Ectodermal cell (in vitro differentiated cells): Measurements from ENCODE around the gene ZC3H8.

ENCODE experiments used
- H3K27ac ChIP-seq: 2 replicates; pipeline ENCODE4 v1.7.0; 2013; ENCODE audit warnings: mild to moderate bottlenecking, low read depth, low read length; ENCODE audit not compliant: insufficient read depth, poor library complexity, severe bottlenecking
- H3K27me3 ChIP-seq: 2 replicates; pipeline ENCODE4 v1.7.0; 2013; ENCODE audit warnings: mild to moderate bottlenecking, low read length; ENCODE audit not compliant: insufficient read depth, control insufficient read depth, poor library complexity, severe bottlenecking
- H3K36me3 ChIP-seq: one replicate; pipeline ENCODE4 v1.7.0; 2013; ENCODE audit warnings: low read length; ENCODE audit not compliant: control insufficient read depth, insufficient read depth
- H3K4me1 ChIP-seq: one replicate; pipeline ENCODE4 v1.7.0; 2013; ENCODE audit warnings: low read length; ENCODE audit not compliant: control insufficient read depth, insufficient read depth
- H3K4me3 ChIP-seq: 2 replicates; pipeline ENCODE4 v1.7.0; 2013; ENCODE audit warnings: low read depth, low read length, control low read depth; ENCODE audit not compliant: insufficient read depth
- H3K9me3 ChIP-seq: 2 replicates; pipeline ENCODE4 v1.7.0; 2013; ENCODE audit warnings: mild to moderate bottlenecking, low read length, moderate library complexity; ENCODE audit not compliant: control insufficient read depth
- WGBS, 2 experiments: methylation state at CpG; one replicate each; pipeline ENCODE4 v1.1.7; 2013; ENCODE audit warnings: missing lambda C conversion rate in 2 of 2; 5-methylcytosine and 5-hydroxymethylcytosine counted together

The ZC3H8 gene

DNA sequence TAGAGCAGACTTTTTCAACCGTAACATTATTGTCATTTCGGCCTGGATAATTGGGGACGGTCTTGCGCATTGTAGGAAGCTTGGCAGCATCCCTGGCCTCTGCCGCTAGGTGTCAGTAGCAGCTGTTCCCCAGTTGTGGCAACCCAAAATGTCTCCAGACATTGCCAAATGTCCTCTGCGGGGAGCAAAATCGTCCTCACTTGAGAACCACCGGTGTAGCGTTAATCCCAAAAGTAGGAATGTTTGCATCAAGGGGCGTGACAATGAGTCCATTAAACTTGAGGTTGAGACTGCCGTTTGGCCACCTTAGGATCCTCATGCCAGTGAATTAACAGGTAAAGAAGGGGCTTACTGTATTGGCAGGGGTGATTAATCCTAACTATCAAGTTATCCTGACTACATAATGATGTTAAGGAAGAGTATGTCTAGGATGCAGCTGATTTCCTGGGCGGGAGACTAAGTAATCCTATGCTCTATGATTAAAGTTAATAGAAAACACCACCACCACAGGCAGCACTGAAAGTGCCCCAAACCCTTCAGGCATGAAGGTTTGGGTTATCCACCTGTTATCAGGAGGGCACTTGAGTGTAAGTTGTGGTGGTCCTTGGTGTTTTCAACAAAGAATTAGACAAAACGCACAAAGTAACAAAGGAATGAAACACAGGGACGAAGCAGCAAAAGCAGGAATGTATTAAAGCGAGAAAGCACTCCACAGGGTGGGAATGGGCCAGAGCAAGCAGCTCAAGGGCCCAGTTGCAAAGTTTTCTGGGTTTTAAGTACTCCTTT is 4.9 kb upstream of the ZC3H8 start:
- WGBS, 2 experiments, result 34% methylated on average over 14 to 15 of the region's 15 CpGs
- H3K4me1 ChIP-seq, result no peaks in the 10 kb centered on the region
- H3K9me3 ChIP-seq, result no peaks in the 10 kb centered on the region
- no peaks in the 10 kb centered on the region for H3K27me3 ChIP-seq
- H3K4me3 ChIP-seq, result no peak overlapping the region
- no peaks in the 10 kb centered on the region for H3K36me3 ChIP-seq
- no peak overlapping the region for H3K27ac ChIP-seq

DNA sequence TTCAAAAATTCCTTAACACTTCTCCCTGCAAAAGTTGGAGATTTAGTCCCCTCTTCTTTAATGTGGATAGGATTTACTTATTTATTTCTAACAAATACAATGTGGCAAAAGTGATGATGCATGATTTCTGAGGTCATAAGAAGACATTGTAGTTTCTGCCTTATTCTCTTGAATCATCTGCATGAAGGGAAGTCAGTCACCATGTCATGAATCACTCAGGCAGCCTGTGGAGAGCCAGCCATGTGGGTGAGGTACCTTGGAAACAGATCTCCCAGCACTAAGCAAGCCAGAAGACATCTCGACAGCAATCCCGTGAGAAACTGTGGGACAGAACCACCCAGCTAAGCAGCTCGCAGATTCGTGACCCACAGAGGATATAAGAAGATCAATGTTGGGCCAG is 2.7 kb upstream of the ZC3H8 start:
- Histone ChIP-seq H3K4me3 (no peak overlapping the region), H3K36me3 (no peaks in the 10 kb centered on the region), H3K9me3 (no peaks in the 10 kb centered on the region), H3K27ac (no peak overlapping the region), H3K27me3 (no peaks in the 10 kb centered on the region), H3K4me1 (peaks cover 5% of the 10 kb centered on the region)
- 81 to 82% methylated on average over 4 of the region's 4 CpGs for WGBS, 2 experiments

DNA sequence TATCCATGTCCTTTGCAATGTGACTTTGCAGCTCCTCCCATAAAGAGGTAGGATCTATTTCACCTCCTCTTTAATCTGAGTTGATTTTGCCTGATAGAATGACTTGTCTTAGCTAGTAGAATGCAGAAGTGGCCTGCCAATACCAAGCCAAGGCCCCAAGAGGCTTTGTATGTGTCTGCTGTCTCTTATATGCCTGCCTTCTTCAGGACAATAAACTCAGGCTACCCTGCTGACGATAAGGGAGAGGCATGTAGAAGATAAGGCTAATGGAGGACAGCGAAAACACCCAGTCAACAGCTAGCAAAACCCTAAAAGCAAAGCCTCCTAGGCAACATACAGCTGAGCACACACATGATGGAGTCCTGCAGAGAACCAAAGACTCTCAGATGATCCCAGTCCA is 1.8 kb upstream of the ZC3H8 start:
- Histone ChIP-seq H3K27me3 (no peaks in the 10 kb centered on the region), H3K4me3 (no peak overlapping the region), H3K36me3 (no peaks in the 10 kb centered on the region), H3K9me3 (no peaks in the 10 kb centered on the region), H3K4me1 (peaks cover 5% of the 10 kb centered on the region), H3K27ac (no peak overlapping the region)
- WGBS, 2 experiments, result 72 to 92% methylated on average over 2 of the region's 2 CpGs

DNA sequence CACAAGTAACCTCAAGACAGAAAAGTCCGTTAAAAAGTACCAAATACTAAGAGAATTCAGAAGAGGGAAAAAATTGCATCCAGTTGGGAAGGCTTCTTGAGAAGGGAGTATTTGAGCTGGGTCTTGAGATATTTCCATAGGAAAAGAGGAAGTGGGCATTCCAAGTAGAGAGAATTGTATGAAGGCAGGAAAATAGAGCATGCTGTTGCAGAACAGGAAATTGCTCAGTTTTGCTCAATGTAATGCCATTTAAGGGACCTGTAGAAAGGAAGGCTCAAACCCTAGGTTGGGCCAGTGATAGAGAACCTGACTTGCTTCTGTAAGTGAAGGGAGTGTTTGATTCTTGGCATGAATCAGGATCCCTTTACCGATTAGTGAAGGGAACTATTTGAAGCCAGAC is 1.0 kb upstream of the ZC3H8 start:
- Histone ChIP-seq H3K36me3 (no peaks in the 10 kb centered on the region), H3K27ac (no peak overlapping the region), H3K4me1 (peaks cover 5% of the 10 kb centered on the region), H3K4me3 (no peak overlapping the region), H3K27me3 (no peaks in the 10 kb centered on the region), H3K9me3 (no peaks in the 10 kb centered on the region)
- WGBS, 2 experiments, result 93 to 96% methylated on average over 2 of the region's 2 CpGs

DNA sequence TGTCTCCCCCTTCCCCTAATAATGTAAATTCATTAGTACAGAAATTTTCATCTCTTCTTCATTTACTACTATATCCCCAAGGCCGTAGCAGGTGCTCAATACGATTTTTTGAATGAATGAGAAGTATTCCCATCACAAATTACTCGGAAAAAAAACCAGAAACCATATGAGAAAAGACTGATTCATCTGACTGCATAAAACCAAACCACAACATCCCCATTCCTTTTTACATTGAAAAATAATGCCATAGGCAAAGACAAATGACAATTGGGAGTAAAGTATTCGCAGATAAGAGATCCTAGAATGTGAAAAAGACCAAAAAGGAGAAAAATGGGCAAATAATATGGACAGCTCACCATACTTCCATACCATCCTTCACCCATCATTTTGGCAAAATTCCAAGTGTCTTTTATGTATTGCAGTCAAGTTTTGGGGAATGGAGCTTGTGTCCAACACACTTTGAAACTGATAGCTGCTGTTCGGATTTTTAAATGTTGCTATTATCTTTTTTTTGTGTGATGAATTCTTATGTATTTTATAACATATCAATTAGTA is 1.5 kb downstream of the ZC3H8 start:
- Histone ChIP-seq H3K27me3 (no peaks in the 10 kb centered on the region), H3K4me1 (peaks cover 5% of the 10 kb centered on the region), H3K9me3 (no peaks in the 10 kb centered on the region), H3K4me3 (no peak overlapping the region), H3K27ac (no peak overlapping the region), H3K36me3 (no peaks in the 10 kb centered on the region)
- 94 to 100% methylated on average over 1 to 4 of the region's 5 CpGs for WGBS, 2 experiments

DNA sequence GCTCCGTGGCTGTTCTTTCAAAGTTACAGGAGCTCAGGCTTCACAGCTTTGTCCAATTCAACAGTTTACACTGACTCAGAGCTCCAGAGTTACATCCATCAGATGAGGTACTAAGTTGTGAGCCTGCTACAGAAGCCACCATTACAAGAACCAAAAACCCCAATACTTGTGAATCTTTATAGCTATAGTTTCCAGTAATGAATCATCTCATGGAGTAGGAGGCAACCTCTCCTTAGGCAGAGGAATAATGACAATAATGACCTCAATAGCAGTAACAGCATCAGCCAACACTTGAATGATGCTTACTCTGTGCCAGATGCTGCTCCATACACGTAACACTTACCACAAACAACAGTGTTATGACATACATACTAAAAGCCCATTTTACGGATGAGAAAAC is 3.6 kb downstream of the ZC3H8 start:
- H3K36me3 ChIP-seq, result peaks cover 7% of the 10 kb centered on the region
- peaks cover 5% of the 10 kb centered on the region for H3K4me1 ChIP-seq
- H3K4me3 ChIP-seq, result no peak overlapping the region
- H3K27me3 ChIP-seq, result no peaks in the 10 kb centered on the region
- H3K27ac ChIP-seq, result no peak overlapping the region
- WGBS, 2 experiments, result 89 to 93% methylated on average over 3 of the region's 3 CpGs
- no peaks in the 10 kb centered on the region for H3K9me3 ChIP-seq

DNA sequence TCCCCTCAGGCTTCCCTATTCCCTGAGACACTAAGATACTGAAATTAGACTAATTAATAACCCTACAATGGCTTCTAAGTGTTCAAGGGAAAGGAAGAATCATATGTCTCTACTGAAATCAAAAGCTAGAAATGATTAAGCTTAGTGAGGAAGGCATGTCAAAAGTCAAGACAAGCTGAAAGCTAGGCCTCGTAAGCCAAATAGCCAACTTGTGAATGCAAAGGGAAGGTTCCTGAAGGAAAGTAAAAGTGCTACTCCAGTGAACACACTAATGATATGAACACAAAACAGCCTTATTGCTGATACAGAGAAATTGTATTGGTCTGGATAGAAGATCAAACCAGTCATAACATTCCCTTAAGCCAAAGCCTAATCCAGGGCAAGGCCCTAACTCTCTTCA is 10.0 kb downstream of the ZC3H8 start:
- no peak overlapping the region for H3K4me3 ChIP-seq
- no peaks in the 10 kb centered on the region for H3K9me3 ChIP-seq
- no peaks in the 10 kb centered on the region for H3K4me1 ChIP-seq
- H3K36me3 ChIP-seq, result peaks cover 14% of the 10 kb centered on the region
- no peak overlapping the region for H3K27ac ChIP-seq
- 85 to 100% methylated on average over 1 of the region's 1 CpG for WGBS, 2 experiments
- no peaks in the 10 kb centered on the region for H3K27me3 ChIP-seq

DNA sequence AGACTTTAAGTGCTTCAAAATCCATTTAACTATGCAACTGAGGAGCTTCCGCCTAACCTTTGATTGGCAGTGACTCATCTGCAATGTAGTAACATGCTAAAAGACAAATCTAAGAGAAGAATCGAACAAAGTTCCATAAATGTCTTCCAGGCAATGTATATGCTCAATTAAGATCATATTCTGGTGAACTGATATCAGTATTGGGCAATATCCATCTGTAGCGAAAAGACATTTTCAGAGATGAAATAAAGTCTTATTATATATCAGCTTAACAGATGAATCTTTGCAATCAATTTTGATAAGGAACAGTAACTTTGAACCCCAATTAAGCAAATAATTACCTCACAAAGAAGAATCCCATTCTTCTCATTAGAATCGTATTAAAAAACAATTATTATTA is 11.6 kb downstream of the ZC3H8 start:
- 97 to 98% methylated on average over 2 to 3 of the region's 4 CpGs for WGBS, 2 experiments
- H3K9me3 ChIP-seq, result no peaks in the 10 kb centered on the region
- no peak overlapping the region for H3K4me3 ChIP-seq
- no peaks in the 10 kb centered on the region for H3K27me3 ChIP-seq
- no peaks in the 10 kb centered on the region for H3K4me1 ChIP-seq
- H3K36me3 ChIP-seq, result peaks cover 14% of the 10 kb centered on the region
- H3K27ac ChIP-seq, result no peak overlapping the region

DNA sequence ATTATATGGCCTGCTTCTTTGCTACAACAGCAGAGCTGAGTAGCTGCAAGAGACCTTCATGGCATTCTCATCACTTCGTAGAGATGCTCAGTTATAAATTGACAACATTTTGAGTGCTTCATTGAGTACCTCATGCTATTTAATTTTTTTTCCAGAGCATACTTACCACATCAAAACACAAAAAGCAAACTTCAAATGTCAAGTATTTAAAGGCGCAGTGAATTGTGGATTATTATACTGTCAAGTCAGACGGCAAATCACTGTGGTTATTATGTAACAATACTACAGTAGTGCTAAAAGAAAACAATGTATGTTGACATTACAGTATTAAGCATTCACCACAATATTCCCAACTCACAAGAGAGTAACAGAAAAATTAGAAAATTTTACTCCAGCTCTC is 12.5 kb downstream of the ZC3H8 start:
- no peaks in the 10 kb centered on the region for H3K27me3 ChIP-seq
- no peak overlapping the region for H3K4me3 ChIP-seq
- H3K9me3 ChIP-seq, result no peaks in the 10 kb centered on the region
- H3K36me3 ChIP-seq, result peaks cover 11% of the 10 kb centered on the region
- H3K4me1 ChIP-seq, result no peaks in the 10 kb centered on the region
- H3K27ac ChIP-seq, result no peak overlapping the region
- 99 to 100% methylated on average over 1 to 3 of the region's 3 CpGs for WGBS, 2 experiments

DNA sequence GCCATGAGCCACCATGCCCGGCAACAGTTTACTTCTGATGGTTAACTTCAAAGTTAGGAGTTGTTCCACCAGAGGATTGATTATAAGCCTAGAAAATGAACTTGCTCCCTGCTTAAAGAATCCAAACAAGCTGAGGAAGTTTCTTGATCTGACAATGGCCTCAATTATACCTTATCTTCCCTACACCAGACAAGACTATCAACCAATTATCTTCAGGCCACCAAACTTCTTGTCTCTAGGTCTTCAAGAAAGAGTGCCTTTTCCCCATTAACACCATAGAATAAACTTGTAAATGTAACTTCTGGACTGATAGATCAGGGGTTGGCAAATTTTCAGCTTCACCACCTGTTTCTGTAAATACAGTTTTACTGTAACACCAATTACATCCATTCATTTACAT is 15.0 kb downstream of the ZC3H8 start:
- Histone ChIP-seq H3K27me3 (no peaks in the 10 kb centered on the region), H3K4me1 (no peaks in the 10 kb centered on the region), H3K9me3 (no peaks in the 10 kb centered on the region), H3K4me3 (no peak overlapping the region), H3K27ac (no peak overlapping the region), H3K36me3 (peaks cover 6% of the 10 kb centered on the region)
- WGBS, 2 experiments, result 94 to 96% methylated on average over 1 of the region's 1 CpG
